IPS-20b (cell line): ENCODE results near the gene SPRED1.

ENCODE experiments used
- H3K27ac ChIP-seq: one replicate; pipeline ENCODE4 v1.5.1; 2013; ENCODE audit warnings: low read length
- H3K27me3 ChIP-seq: 2 replicates; pipeline ENCODE4 v1.6.1; 2013; ENCODE audit warnings: mild to moderate bottlenecking, low read length, inconsistent platforms; ENCODE audit not compliant: insufficient read depth
- H3K36me3 ChIP-seq: 2 replicates; pipeline ENCODE4 v1.6.1; 2013; ENCODE audit warnings: low read depth, mild to moderate bottlenecking, inconsistent platforms, low read length, moderate library complexity; ENCODE audit not compliant: insufficient read depth
- H3K4me1 ChIP-seq: 2 replicates; pipeline ENCODE4 v1.6.1; 2013; ENCODE audit warnings: mild to moderate bottlenecking, control low read depth, inconsistent platforms, low read length, moderate library complexity; ENCODE audit not compliant: insufficient read depth
- H3K4me3 ChIP-seq: 2 replicates; pipeline ENCODE4 v1.5.1; 2013; ENCODE audit warnings: mild to moderate bottlenecking, low read length, inconsistent platforms
- H3K9ac ChIP-seq: 2 replicates; pipeline ENCODE4 v1.6.1; 2013; ENCODE audit warnings: low read depth, mild to moderate bottlenecking, inconsistent platforms, low read length, moderate library complexity
- H3K9me3 ChIP-seq: 2 replicates; pipeline ENCODE4 v1.6.1; 2013; ENCODE audit warnings: mild to moderate bottlenecking, low read depth, low read length, inconsistent platforms; ENCODE audit not compliant: insufficient read depth

SPRED1 gene

DNA sequence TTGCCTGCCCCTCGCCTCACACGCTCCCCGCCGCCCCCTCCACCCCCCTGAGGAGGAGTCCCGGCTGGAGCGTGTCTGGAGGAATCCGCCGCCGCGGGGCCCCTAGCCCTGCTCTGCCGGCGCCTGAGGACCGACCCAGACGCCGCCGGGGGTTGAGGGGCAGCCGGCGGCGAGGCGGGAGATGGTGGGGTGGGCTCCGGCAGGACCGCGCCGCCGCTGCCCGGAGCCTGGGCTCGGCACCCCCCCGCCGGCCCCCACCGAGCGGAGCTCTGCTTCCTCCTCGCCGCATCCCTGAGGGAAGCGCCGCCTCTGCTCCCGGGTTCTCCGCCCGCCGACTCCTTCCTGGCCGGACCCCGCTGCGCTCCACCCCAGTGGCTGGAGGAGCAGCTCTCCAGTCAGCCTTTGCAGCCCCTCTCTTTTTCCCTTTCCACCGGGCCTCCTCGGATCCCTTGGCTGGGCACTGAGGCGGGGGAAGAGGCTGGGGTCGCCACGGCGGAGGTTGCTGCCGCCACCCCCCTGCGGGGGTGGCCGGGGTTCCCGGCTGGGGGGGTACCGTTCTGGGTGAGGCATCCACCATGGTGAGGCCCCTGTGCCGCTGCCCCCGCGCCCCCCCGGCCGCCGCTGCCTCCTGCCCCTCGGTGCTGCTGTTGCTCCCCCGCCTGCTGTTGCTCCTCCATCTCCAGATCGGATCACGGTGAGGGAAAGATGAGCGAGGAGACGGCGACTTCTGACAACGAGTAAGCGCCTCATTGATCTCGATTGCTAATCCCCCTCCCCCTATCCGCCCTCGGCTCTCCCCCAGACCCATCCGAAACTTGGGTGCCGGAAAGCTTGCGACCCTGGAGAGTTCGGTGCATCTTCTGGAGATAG is at the start of gene SPRED1:
Gene SPRED1, plus strand, starts transcription at position 356 of the 870 bp plus-strand sequence. Its CDS starts 350 bp downstream, at position 706.
- no peaks in the 10 kb centered on the region for H3K27me3 ChIP-seq
- H3K4me1 ChIP-seq = peaks cover 32% of the 10 kb centered on the region; the same call in 1 of the 2 replicates
- no peaks in the 10 kb centered on the region for H3K36me3 ChIP-seq
- no peaks in the 10 kb centered on the region for H3K9me3 ChIP-seq
- peak within 1 kb of the TSS; percentile 88 for H3K27ac ChIP-seq
- peak within 1 kb of the TSS; percentile 96 for H3K4me3 ChIP-seq
- peak within 1 kb of the TSS; percentile 92 for H3K9ac ChIP-seq

DNA sequence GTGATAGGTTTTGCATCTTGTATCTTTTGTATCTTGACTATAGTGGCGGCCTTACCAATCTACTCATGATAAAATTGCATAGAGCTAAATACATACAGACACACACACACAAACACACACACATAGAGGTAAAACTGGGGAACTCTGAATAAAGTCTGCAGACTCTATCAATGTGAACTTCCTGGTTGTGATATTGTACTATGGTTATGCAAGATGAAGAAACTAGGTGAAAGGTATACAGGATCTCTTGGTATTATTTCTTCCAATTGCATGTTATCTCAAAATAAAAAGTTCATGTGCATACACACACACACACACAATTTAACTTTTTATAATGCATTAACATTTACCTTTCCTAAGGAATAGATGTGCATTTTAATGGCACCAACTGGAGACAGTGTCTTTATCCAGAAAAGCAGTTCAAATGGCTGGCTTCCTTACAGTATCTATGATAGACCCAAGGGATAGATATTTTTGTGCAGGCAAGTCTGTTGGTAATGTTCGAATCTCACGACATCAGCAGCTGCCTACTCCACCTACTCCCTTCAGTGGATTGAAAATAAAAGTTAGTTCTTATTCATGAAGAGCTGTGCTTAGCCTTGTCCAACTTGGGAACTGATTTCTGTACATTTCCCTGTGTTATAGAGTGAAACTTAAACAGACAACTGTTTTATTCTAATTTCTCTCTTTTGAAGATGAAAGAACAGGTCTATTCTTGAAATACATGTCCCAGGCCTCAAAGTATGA is 46.9 kb upstream of the SPRED1 start:
- Histone ChIP-seq H3K4me1 (no peaks in the 10 kb centered on the region), H3K27me3 (no peaks in the 10 kb centered on the region), H3K36me3 (no peaks in the 10 kb centered on the region), H3K9me3 (no peaks in the 10 kb centered on the region), H3K9ac (no peak overlapping the region), H3K4me3 (no peak overlapping the region), H3K27ac (no peak overlapping the region)

DNA sequence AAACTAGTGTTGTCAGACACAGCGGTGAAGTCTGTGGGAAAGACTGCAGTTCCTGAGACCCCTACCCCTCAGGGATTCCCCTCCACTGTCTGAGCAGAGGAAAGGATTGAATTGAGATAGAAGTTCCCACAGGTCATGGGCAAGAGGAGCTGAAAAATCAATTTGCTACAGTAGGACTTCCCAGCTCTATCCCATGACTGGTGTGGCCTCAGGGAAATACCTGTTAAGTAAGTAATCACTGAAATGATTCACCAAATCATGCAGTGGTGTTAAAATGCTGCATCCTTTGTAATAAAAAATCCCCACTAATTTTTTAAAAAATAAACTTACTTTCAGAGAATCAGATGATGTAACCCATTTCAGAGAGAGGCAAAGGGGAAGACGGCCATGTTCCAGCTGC is 45.0 kb upstream of the SPRED1 start:
- H3K4me1 ChIP-seq = peaks cover 5% of the 10 kb centered on the region; the same call in 1 of the 2 replicates
- no peak overlapping the region for H3K4me3 ChIP-seq
- H3K9ac ChIP-seq = no peak overlapping the region
- H3K36me3 ChIP-seq = no peaks in the 10 kb centered on the region
- H3K27me3 ChIP-seq = no peaks in the 10 kb centered on the region
- H3K9me3 ChIP-seq = no peaks in the 10 kb centered on the region
- no peak overlapping the region for H3K27ac ChIP-seq

DNA sequence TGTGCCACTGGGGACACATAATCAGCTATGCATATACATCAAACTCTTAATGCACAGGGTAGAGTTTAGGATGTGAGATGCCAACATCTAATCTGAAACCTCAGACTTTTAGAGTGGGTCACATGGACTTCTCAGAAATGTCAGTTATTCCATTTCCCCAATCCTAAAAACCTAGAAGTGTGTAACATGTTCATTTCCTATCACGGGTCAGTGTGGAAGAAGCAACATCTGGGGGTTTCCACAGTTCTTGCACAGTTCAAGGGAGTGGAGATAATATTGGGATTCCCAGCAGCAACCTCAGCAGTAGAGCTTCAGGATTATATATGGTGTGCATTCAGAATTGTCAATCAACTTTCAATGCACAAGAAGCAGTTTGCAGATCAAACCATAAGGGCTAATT is 44.4 kb upstream of the SPRED1 start:
- Histone ChIP-seq H3K27ac (no peak overlapping the region), H3K4me1 (peaks cover 5% of the 10 kb centered on the region; the same call in 1 of the 2 replicates)

DNA sequence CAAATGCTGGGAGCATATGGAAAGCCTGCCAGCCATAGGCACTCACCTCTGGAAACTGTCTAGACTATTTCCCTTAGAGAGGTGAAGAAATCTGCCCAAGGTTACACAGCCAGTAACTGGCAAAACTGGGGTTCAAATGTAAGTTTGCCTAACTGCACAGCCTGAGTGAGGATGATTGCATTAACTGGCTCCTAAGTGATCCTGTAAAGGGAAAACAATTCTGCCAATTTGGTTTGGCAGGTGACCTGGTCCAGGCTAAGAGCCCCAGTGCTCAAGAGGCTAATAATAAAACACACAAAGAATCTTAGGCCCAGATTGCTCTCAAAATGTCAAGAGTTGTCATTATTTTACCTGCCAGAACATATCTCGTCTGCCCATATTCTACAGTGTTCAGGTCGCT is 43.9 kb upstream of the SPRED1 start:
- no peak overlapping the region for H3K9ac ChIP-seq
- no peak overlapping the region for H3K4me3 ChIP-seq
- no peaks in the 10 kb centered on the region for H3K36me3 ChIP-seq
- no peaks in the 10 kb centered on the region for H3K9me3 ChIP-seq
- H3K27ac ChIP-seq = no peak overlapping the region
- no peaks in the 10 kb centered on the region for H3K27me3 ChIP-seq
- H3K4me1 ChIP-seq = peaks cover 5% of the 10 kb centered on the region; the same call in 1 of the 2 replicates

More for the DNA sequence above, 44.4 kb upstream of the SPRED1 start:
- H3K4me3 ChIP-seq = no peak overlapping the region
- no peaks in the 10 kb centered on the region for H3K36me3 ChIP-seq
- H3K9ac ChIP-seq = no peak overlapping the region
- H3K27me3 ChIP-seq = no peaks in the 10 kb centered on the region
- no peaks in the 10 kb centered on the region for H3K9me3 ChIP-seq

DNA sequence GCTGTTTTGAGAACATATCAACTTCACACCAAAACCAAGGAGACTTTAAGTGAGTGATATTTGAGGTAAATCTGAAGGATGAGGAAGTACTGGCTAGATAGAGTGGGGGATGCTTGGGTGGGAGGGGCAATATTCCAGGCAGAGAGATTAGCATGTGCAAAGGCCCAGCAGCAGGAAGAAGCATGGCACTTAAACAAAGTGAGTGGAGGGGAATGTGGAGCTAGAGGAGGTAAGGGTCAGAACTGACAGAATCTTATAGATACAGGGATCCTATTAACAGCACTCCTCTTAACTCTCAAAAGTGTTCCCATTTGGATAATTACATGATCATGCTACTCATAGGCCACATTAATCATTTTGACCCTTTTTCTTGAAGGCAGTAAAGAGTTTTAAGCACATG is 41.4 kb upstream of the SPRED1 start:
- no peaks in the 10 kb centered on the region for H3K36me3 ChIP-seq
- no peak overlapping the region for H3K27ac ChIP-seq
- no peak overlapping the region for H3K4me3 ChIP-seq
- H3K9ac ChIP-seq = no peak overlapping the region
- peaks cover 5% of the 10 kb centered on the region; the same call in 1 of the 2 replicates for H3K4me1 ChIP-seq
- no peaks in the 10 kb centered on the region for H3K9me3 ChIP-seq
- no peaks in the 10 kb centered on the region for H3K27me3 ChIP-seq

DNA sequence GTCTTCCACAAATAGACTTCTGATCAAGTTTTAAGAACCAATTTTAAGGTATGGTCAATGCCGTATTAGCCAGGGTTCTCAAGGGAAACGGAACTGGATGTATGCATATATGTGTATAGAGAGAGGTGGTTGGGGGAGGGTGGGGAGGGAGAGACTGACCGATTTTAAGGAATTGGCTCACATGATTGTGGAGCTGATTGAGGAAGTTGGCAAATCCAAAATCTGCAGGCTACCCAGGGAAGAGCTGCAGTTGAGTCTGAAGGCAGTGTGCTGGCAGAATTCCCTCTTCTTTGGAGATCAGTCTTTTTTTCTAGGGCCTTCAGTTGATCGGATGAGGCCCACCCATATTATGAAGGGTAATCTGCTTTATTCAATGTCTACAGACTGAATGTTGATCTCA is 40.8 kb upstream of the SPRED1 start:
- no peak overlapping the region for H3K4me3 ChIP-seq
- no peaks in the 10 kb centered on the region for H3K27me3 ChIP-seq

DNA sequence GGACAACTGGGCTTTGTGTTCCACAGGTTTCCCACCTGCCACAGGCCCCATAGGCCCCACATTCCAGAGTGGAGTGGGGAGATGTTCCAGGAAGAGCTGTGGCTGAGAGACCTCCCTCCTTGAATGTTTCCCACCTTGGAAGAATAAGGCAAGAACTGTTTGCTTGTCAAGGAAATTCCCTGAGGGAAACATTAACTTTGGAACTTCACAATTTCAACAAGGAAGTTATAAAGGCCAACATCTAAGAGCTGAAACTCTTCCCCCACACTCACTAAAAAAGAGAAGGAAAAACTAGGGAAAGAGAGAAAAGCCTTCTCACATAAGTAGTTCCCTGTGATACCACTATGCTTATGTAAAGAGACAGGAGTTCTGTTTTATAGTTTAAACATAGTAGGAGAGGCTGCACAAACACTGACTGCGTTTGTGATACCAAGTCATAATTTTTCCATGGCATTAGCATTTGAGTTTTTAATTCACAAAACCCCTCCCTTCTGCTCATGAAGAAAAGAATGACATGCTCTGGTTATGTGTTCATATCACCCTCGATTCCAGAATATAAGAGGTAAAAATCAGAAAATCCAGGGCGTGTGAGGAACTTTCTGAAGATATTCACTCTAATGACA is 39.8 kb upstream of the SPRED1 start:
- Histone ChIP-seq H3K9ac (no peak overlapping the region), H3K36me3 (no peaks in the 10 kb centered on the region)

More for the DNA sequence above, 40.8 kb upstream of the SPRED1 start:
- H3K27ac ChIP-seq = no peak overlapping the region
- H3K4me1 ChIP-seq = peaks cover 5% of the 10 kb centered on the region; the same call in 1 of the 2 replicates
- H3K36me3 ChIP-seq = no peaks in the 10 kb centered on the region
- H3K9me3 ChIP-seq = no peaks in the 10 kb centered on the region
- H3K9ac ChIP-seq = no peak overlapping the region

DNA sequence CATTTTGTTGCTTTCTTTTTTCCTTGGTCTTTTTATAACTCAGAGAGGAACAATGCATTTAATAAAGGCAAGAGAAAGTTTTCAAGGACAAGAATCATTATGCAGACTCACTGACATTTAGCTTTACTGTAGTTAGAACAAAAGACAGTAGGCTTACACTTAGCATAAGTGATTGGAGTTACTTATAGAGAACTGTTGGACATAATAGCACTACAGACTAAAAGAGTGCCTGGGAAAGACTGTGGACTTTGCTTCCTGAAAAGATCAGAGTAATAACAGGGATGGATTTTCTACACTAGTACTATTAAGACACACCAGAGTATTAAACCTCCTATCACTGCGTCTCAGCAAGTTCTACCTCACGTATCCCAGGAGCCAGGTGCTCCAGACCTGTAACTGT is 39.3 kb upstream of the SPRED1 start:
- Histone ChIP-seq H3K9ac (no peak overlapping the region), H3K4me1 (peaks cover 9% of the 10 kb centered on the region; the same call in 1 of the 2 replicates), H3K27ac (no peak overlapping the region), H3K36me3 (no peaks in the 10 kb centered on the region), H3K9me3 (no peaks in the 10 kb centered on the region), H3K27me3 (no peaks in the 10 kb centered on the region), H3K4me3 (no peak overlapping the region)

More for the DNA sequence above, 39.8 kb upstream of the SPRED1 start:
- Histone ChIP-seq H3K9me3 (no peaks in the 10 kb centered on the region), H3K27ac (no peak overlapping the region), H3K4me1 (peaks cover 5% of the 10 kb centered on the region; the same call in 1 of the 2 replicates), H3K4me3 (no peak overlapping the region), H3K27me3 (no peaks in the 10 kb centered on the region)

DNA sequence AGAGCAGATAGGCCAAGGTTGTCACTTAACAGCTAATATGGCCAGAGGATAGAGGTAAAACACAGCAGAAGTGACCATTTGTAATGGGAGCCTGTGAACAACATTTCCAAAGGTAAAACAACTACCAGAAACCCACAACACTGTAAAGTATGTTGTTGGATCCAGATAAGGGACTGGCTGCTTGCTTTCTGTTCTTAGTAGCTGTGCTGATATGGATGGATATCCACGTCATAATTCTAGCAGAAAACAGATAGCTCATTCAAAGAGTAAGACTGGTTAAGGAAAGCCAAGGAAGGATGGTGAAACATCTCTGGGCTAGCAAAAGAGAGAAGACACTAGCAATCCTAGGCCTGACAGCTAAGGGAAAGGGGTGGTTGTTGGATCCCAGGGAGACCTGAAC is 36.9 kb upstream of the SPRED1 start:
- no peaks in the 10 kb centered on the region for H3K27me3 ChIP-seq
- H3K27ac ChIP-seq = no peak overlapping the region

DNA sequence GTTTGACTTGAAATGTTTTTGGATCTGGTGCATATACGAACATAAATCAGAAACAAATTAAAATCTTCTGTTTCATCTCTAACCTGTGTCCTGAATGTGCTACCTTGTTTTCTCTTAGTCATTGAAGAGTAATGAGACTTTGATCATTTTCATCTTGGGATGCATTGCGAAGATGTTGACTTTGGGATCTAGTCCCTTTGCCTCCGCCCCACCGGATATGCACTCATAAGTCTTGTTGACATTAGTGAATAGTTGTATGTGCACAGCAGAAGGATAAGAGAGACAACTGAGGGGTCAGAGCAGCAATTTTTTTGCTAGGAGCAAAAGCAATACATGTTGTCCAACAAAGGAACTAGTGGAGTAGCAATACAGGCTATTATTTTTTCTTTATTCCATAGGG is 35.9 kb upstream of the SPRED1 start:
- Histone ChIP-seq H3K4me1 (peaks cover 8% of the 10 kb centered on the region; the same call in 1 of the 2 replicates), H3K27me3 (no peaks in the 10 kb centered on the region), H3K36me3 (no peaks in the 10 kb centered on the region), H3K9me3 (no peaks in the 10 kb centered on the region), H3K27ac (no peak overlapping the region), H3K4me3 (no peak overlapping the region), H3K9ac (no peak overlapping the region)

More for the DNA sequence above, 36.9 kb upstream of the SPRED1 start:
- no peak overlapping the region for H3K4me3 ChIP-seq
- H3K36me3 ChIP-seq = no peaks in the 10 kb centered on the region
- peaks cover 12% of the 10 kb centered on the region; the same call in 1 of the 2 replicates for H3K4me1 ChIP-seq
- no peaks in the 10 kb centered on the region for H3K9me3 ChIP-seq
- no peak overlapping the region for H3K9ac ChIP-seq
